GM13976 (cell line): ENCODE results near the gene PTPA.
"Not testable (repeated sequence)": the region's sequence is repeated elsewhere in the genome, so short reads cannot be mapped to it uniquely, and the experiment has no call there.

Source experiments
- DNase-seq: peaks from one replicate; pipeline ENCODE4 v3.0.0; 2012; ENCODE audit warnings: low spot score
- in situ Hi-C: fragments of 300-500 bp; cut with MboI; formaldehyde crosslinking; loops from one replicate; pipeline ENCODE4 v1.12.0; 2022; ENCODE audit warnings: low sequenced_read_pairs, mixed read lengths, inconsistent platforms; ENCODE audit not compliant: unreplicated experiment
- TF ChIP-seq, protein P1 (sequence below): IDR thresholded peaks from 2 replicates; pipeline ENCODE4 v1.5.1; 2012; ENCODE audit warnings: borderline replicate concordance, mild to moderate bottlenecking; ENCODE audit not compliant: insufficient read depth; ENCODE audit errors: extremely low read depth, missing control alignments, control extremely low read depth

The PTPA gene

DNA sequence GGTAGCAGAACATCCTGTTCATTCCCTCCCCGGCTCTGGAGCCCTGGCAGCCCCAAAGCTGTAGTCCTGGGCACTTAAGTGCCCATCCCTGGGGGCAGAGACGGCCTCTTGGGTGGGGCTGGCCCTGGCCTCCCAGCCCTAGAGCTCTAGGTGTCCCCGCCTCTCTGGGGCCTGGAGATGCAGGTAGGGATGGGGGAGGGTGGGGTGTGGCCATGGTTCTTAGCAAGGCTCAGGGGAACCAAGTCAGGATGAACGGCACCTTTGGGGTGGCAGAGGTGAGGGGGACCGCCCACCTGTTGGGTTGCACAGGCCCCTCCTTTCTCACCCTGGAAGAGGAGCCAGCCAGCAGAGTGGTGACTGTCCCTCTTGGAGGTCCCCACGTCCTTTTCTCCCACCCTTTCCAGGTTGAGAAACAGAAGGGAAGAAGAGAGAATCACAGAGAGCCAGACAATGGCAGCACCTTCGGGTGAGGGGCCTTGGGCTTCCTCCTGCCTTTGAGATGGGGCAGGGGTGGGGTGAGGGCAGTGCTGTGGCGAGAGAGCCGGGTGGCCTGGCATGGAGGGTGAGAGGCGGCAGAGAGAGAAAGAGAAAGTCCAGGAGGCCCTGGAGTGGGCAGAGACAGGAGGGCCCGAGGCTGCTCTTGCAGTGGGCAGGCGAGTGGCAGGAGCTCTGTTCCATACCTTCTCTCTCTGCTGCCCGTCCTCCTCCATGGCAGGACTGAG lies 3.0 kb upstream of the PTPA start:
- TF ChIP-seq, protein P1, sequence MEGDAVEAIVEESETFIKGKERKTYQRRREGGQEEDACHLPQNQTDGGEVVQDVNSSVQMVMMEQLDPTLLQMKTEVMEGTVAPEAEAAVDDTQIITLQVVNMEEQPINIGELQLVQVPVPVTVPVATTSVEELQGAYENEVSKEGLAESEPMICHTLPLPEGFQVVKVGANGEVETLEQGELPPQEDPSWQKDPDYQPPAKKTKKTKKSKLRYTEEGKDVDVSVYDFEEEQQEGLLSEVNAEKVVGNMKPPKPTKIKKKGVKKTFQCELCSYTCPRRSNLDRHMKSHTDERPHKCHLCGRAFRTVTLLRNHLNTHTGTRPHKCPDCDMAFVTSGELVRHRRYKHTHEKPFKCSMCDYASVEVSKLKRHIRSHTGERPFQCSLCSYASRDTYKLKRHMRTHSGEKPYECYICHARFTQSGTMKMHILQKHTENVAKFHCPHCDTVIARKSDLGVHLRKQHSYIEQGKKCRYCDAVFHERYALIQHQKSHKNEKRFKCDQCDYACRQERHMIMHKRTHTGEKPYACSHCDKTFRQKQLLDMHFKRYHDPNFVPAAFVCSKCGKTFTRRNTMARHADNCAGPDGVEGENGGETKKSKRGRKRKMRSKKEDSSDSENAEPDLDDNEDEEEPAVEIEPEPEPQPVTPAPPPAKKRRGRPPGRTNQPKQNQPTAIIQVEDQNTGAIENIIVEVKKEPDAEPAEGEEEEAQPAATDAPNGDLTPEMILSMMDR: no peak
- DNase-seq: no peak
- in situ Hi-C loops: no loop called here

DNA sequence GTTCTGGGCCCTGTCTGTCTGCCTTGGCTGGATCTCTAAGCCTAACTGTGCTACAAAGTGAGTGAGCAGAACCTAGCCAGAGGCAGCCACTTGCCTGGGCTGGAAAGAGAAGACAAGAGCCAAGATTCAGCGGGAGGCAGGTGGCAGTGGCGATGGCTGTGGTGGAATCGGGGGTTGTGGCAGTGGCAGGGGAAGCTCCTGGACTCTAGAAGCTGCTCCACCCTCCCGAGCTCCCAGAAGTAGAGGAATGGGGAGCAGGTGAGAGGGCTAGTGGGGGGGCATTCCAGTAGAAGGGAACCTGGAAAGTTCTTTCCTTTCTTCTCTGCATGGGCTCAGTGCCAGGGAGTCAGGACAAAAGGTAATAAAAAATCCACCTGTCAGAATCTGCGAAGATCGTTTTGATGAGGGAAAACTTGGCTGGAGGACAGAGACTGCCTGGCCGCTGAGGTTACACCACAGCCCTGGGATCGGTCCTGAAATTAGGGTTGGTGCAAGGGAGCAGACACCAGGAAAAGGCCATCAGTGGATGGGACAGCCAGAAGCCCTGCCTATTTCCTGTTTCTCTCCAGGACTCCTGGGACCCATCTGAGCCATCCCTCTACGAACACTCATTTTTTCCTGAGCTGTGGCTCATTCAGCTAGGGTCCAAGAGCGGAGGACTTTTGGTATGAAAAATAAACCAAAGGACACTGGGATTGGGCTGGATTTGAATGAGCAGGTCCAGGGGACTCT lies 2.2 kb upstream of the PTPA start:
- TF ChIP-seq, protein P1: no peak
- in situ Hi-C loops: no loop called here
- no peak for DNase-seq

DNA sequence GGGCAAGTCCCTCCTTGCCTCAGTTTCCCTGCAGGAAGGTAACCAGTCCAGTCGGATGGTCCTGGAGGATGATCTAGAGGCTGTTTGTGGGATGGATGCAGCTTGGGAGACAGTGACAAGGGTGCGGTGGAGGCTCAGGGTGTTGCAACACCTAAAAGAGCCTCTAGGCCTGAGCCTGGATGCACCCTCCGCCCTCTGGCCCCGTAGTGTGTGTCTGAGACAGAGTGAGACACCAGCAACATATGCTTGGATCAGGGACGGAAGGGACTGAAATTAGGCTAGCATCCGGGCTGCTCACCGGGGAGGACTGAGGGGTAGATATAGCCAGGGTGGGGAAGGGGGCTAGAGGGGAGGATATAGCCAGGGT lies 1.7 kb upstream of the PTPA start:
- no peak for DNase-seq
- TF ChIP-seq, protein P1: no peak
- in situ Hi-C loops: no loop called here

DNA sequence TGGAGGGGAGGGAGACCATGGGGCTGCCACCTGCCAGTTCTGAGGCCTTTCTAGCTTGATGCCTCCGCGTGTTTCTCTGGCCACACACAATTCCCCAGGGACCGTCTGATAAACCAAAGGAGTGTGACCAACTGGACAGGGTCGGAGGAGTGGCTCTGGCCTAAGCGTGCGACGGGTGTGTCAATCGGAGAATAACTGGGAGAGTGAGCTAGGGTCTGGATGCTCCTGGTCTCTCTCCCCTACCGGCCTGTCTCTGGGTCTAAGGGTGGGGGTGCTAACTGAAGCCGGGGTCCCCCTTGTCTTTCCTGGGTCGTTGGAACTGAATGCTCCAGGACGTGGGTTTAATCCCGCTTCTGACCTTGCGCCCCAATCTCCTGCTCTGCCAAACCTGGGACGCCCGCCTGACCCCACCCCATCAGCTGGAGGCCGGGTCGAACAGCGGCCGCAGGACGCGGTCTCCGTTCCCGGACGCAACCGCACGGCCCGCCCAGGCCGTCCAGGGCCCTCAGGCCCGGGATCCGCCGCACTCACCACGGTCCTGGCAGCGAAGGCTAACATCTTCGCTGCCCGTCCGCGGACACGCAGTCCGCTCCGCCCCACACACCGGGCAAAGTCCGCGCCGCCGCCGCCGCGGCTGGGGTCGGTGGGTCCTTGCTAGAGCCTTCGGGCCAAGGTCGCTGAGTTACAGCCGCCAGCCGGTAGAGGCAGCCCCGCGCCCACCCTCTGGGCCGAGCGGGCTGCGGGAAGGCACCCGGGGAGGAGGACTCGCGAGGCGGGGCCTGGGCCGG lies 1.1 kb upstream of the PTPA start:
- DNase-seq: no peak

DNA sequence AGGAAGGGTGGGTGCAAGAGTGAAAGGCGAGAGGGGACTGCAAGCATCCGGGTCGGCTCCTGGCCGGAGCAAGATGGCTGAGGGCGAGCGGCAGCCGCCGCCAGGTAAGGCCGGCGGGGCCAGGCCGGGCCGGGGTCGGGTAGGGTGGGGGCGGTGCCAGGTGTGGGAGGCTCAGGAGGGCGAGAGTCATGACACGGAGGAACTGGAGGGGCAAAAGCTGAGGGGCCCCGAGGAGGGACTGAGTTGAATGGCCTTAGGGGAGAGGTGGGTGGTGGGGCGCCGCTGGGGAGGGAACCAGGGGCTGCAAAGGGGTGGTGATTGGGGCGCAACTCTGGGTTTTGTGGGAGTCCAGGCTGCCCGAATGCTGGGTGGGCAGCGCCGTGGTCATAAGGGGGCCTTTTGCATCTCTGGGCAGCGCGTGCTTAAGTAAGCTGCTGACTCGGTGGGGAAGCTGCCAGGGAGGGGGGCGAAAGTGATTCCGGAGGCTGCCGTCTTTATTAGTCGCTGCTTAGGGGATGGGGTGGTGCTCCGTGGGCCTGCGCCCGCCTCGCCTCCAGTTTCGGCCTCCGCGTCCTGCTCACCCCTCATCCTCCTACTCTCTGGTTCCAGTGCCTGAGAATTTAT lies 425 bp downstream of the PTPA start:
- DNase-seq: peak; percentile 67
- TF ChIP-seq, protein P1: no peak
- in situ Hi-C loops: no loop called here

More for the DNA sequence above, 1.1 kb upstream of the PTPA start:
- TF ChIP-seq, protein P1: no peak
- in situ Hi-C loops: no loop called here

DNA sequence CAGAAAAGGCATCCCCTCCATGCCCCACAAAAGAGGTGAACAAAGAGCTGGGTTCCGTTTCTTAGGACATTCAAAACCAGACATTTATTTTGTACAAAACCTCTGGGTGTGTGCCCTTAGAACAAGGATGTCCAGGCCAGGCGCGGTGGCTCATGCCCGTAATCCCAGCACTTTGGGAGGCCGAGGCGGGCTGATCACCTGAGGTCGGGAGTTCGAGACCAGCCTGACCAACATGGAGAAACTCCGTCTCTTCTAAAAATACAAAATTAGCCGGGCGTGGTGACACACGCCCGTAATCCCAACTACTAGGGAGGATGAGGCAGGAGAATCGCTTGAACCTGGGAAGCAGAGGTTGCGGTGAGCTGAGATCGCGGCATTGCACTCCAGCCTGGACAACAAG lies 1.3 kb downstream of the PTPA start:
- in situ Hi-C loops, DNase-seq: not testable (repeated sequence)
